ENCODE results near the gene UNC13B. TPM values are rescaled to one million over a fixed set of nuclear protein-coding genes. Genes with fewer than 3 reads are reported as not detected.

UNC13B gene
- total RNA-seq, 1 experiment from 2014 or later: 9.8 TPM

- H2AFZ ChIP-seq (ENCODE audit: low read length): no peak overlapping the region
- ATAC-seq: no peak
- no peaks in the 10 kb centered on the region for H3K36me3 ChIP-seq (ENCODE audit: low read depth, low read length)
- H4K20me1 ChIP-seq (ENCODE audit: low read length): no peaks in the 10 kb centered on the region
- POLR2A ChIA-PET (ENCODE audit: unreplicated experiment): no interaction called here
- H3K9me3 ChIP-seq (ENCODE audit: low read length): no peaks in the 10 kb centered on the region
- CTCF ChIA-PET: no interaction called here
- no TSS peak for BruUV-seq (replicated peaks)
- TF ChIP-seq CTCF (conservative IDR thresholded peaks at IDR 0.05; ENCODE audit: low read depth, low read length) (no peak), EZH2phosphoT487 (IDR thresholded peaks at IDR 0.05; ENCODE audit: borderline replicate concordance, low read length) (no peak), EZH2 (IDR thresholded peaks at IDR 0.05; ENCODE audit: low read length, unreplicated experiment) (no peak)
- H3K79me2 ChIP-seq (ENCODE audit: low read length): no peaks in the 10 kb centered on the region
- no peak overlapping the region for H3K4me2 ChIP-seq (ENCODE audit: low read length)
- H3K4me1 ChIP-seq (ENCODE audit: insufficient read depth, low read length): peaks cover 2% of the 10 kb centered on the region
- DNase-seq: no peak
- no peak overlapping the region for H3K4me3 ChIP-seq (ENCODE audit: low read length)
- intact Hi-C loops (cut with micrococcal nuclease): no loop called here
- no peak overlapping the region for H3K9ac ChIP-seq (ENCODE audit: low read length)
- H3F3A ChIP-seq (ENCODE audit: low read length, unreplicated experiment): no peaks in the 10 kb centered on the region
- no peaks in the 10 kb centered on the region for H3K9me2 ChIP-seq (replicated peaks; ENCODE audit: low read length)
- H3K27me3 ChIP-seq (ENCODE audit: low read length): no peaks in the 10 kb centered on the region
- H3K27ac ChIP-seq (ENCODE audit: low read length): no peak overlapping the region
Observed at GRCh38 chr9:35338561-35339274, 176.9 kb downstream of the UNC13B start.

- H3K9me2 ChIP-seq (replicated peaks; ENCODE audit: low read length): no peaks in the 10 kb centered on the region
- no peaks in the 10 kb centered on the region for H3K36me3 ChIP-seq (ENCODE audit: low read depth, low read length)
- POLR2A ChIA-PET (ENCODE audit: unreplicated experiment): no interaction called here
- no peak for ATAC-seq
- no peaks in the 10 kb centered on the region; the same call in 1 of the 2 replicates for H3K4me1 ChIP-seq (ENCODE audit: insufficient read depth, low read length)
- no peak for TF ChIP-seq CTCF (conservative IDR thresholded peaks at IDR 0.05; ENCODE audit: low read depth, low read length)
- TF ChIP-seq EZH2 (IDR thresholded peaks at IDR 0.05; ENCODE audit: low read length, unreplicated experiment): no peak
- no peak for TF ChIP-seq EZH2phosphoT487 (IDR thresholded peaks at IDR 0.05; ENCODE audit: borderline replicate concordance, low read length)
- no peak overlapping the region for H3K9ac ChIP-seq (ENCODE audit: low read length)
- H3K27ac ChIP-seq (ENCODE audit: low read length): no peak overlapping the region
- H2AFZ ChIP-seq (ENCODE audit: low read length): no peak overlapping the region
- no peaks in the 10 kb centered on the region for H3K27me3 ChIP-seq (ENCODE audit: low read length)
- BruUV-seq (replicated peaks): no TSS peak
- H4K20me1 ChIP-seq (ENCODE audit: low read length): no peaks in the 10 kb centered on the region
- no peak for DNase-seq
- no peaks in the 10 kb centered on the region for H3K79me2 ChIP-seq (ENCODE audit: low read length)
- no peak overlapping the region for H3K4me3 ChIP-seq (ENCODE audit: low read length)
- no peaks in the 10 kb centered on the region for H3F3A ChIP-seq (ENCODE audit: low read length, unreplicated experiment)
- intact Hi-C loops (cut with micrococcal nuclease): no loop called here
- CTCF ChIA-PET: no interaction called here
- no peaks in the 10 kb centered on the region for H3K9me3 ChIP-seq (ENCODE audit: low read length)
- H3K4me2 ChIP-seq (ENCODE audit: low read length): no peak overlapping the region
Observed at GRCh38 chr9:35340046-35340445, 178.2 kb downstream of the UNC13B start.

GRCh38 chr9:35341021-35341420, 179.2 kb downstream of the UNC13B start:
- H3K27ac ChIP-seq (ENCODE audit: low read length): no peak overlapping the region
- no peaks in the 10 kb centered on the region for H4K20me1 ChIP-seq (ENCODE audit: low read length)
- DNase-seq (no peak), ATAC-seq (no peak)
- TF ChIP-seq CTCF (conservative IDR thresholded peaks at IDR 0.05; ENCODE audit: low read depth, low read length): no peak
- no peak overlapping the region for H2AFZ ChIP-seq (ENCODE audit: low read length)
- H3K4me3 ChIP-seq (ENCODE audit: low read length): no peak overlapping the region
- no peaks in the 10 kb centered on the region for H3F3A ChIP-seq (ENCODE audit: low read length, unreplicated experiment)
- no peaks in the 10 kb centered on the region for H3K9me3 ChIP-seq (ENCODE audit: low read length)
- H3K9me2 ChIP-seq (replicated peaks; ENCODE audit: low read length): no peaks in the 10 kb centered on the region
- no peak overlapping the region for H3K4me2 ChIP-seq (ENCODE audit: low read length)
- no peaks in the 10 kb centered on the region for H3K79me2 ChIP-seq (ENCODE audit: low read length)
- POLR2A ChIA-PET (ENCODE audit: unreplicated experiment): no interaction called here
- H3K9ac ChIP-seq (ENCODE audit: low read length): no peak overlapping the region
- intact Hi-C loops (cut with micrococcal nuclease): no loop called here
- CTCF ChIA-PET: no interaction called here
- no peaks in the 10 kb centered on the region for H3K27me3 ChIP-seq (ENCODE audit: low read length)
- BruUV-seq (replicated peaks): no TSS peak
- no peaks in the 10 kb centered on the region for H3K4me1 ChIP-seq (ENCODE audit: insufficient read depth, low read length)
- H3K36me3 ChIP-seq (ENCODE audit: low read depth, low read length): no peaks in the 10 kb centered on the region
